IMR-90 (cell line): ENCODE data around the gene NFRKB. TPM values are rescaled to one million over a fixed set of nuclear protein-coding genes. Genes with fewer than 3 reads are reported as not detected.

Experiments
- ATAC-seq: fragments of 200-7000 bp; cut with Tn5 transposase; 2 replicates; pipeline ENCODE4 v1.9.1; 2020; ENCODE audit warnings: low read depth, mild to moderate bottlenecking, moderate library complexity
- BruUV-seq: library from RNA; stranded (reverse); fragments of 400-500 nt; replicated peaks from 2 replicates; lab custom pipeline; 2021; lab: Mats Ljungman, UMichigan
- CTCF ChIA-PET: fragments of 300-600 bp; formaldehyde crosslinking; extraction: SDS; loops from one replicate; lab custom pipeline; 2021; ENCODE audit warnings: antibody characterized with exemption; lab: Yijun Ruan, JAX
- POLR2A ChIA-PET: fragments of 300-600 bp; sonication (Branson Sonifier 250); formaldehyde crosslinking; loops from one replicate; lab custom pipeline; 2022; ENCODE audit warnings: antibody characterized with exemption; ENCODE audit not compliant: unreplicated experiment; lab: Charles Lee
- DNase-seq: peaks from one replicate; pipeline ENCODE4 v3.0.0; 2013
- H2AFZ ChIP-seq: replicated peaks from 2 replicates; pipeline ENCODE3; 2013; ENCODE audit warnings: low read length, mild to moderate bottlenecking; ENCODE audit not compliant: poor library complexity
- H2AK5ac ChIP-seq: 2 replicates; pipeline ENCODE4 v1.6.1; 2013; ENCODE audit warnings: low read depth, low read length, inconsistent platforms
- H2AK9ac ChIP-seq: replicated peaks from 2 replicates; pipeline ENCODE3; 2013; ENCODE audit warnings: mild to moderate bottlenecking, low read depth, low read length, moderate library complexity; ENCODE audit not compliant: poor library complexity
- H2BK120ac ChIP-seq: 2 replicates; pipeline ENCODE4 v1.6.1; 2013; ENCODE audit warnings: low read depth, low read length, inconsistent platforms
- H2BK15ac ChIP-seq: 3 replicates; pipeline ENCODE4 v1.6.1; 2013; ENCODE audit warnings: low read depth, low read length, inconsistent platforms
- H2BK20ac ChIP-seq: 2 replicates; pipeline ENCODE4 v1.6.1; 2013; ENCODE audit warnings: low read depth, mild to moderate bottlenecking, inconsistent platforms, low read length, moderate library complexity
- H2BK5ac ChIP-seq: 2 replicates; pipeline ENCODE4 v1.6.1; 2013; ENCODE audit warnings: mild to moderate bottlenecking, low read depth, low read length, inconsistent platforms; ENCODE audit not compliant: poor library complexity, severe bottlenecking
- H3K14ac ChIP-seq: replicated peaks from 2 replicates; pipeline ENCODE4 v1.6.1; 2013; ENCODE audit warnings: low read depth, low read length, inconsistent platforms
- H3K18ac ChIP-seq: 2 replicates; pipeline ENCODE4 v1.6.1; 2013; ENCODE audit warnings: low read depth, low read length, control low read depth
- H3K23ac ChIP-seq: 2 replicates; pipeline ENCODE4 v1.6.1; 2013; ENCODE audit warnings: low read depth, low read length, inconsistent platforms
- H3K27ac ChIP-seq: 2 replicates; pipeline ENCODE4 v1.5.1; 2013; ENCODE audit warnings: mild to moderate bottlenecking, control low read depth, low read length; ENCODE audit not compliant: insufficient read depth
- H3K27me3 ChIP-seq: 2 replicates; pipeline ENCODE4 v1.6.1; 2013; ENCODE audit warnings: low read length; ENCODE audit not compliant: control insufficient read depth, insufficient read depth
- H3K36me3 ChIP-seq: 2 replicates; pipeline ENCODE4 v1.6.1; 2013; ENCODE audit warnings: low read length, mixed read lengths; ENCODE audit not compliant: control insufficient read depth, insufficient read depth
- H3K4ac ChIP-seq: 2 replicates; pipeline ENCODE4 v1.6.1; 2013; ENCODE audit warnings: low read depth, low read length, inconsistent platforms
- H3K4me1 ChIP-seq: 2 replicates; pipeline ENCODE4 v1.6.1; 2013; ENCODE audit warnings: low read length, mixed read lengths; ENCODE audit not compliant: control insufficient read depth, insufficient read depth
- H3K4me2 ChIP-seq: 2 replicates; pipeline ENCODE4 v1.6.1; 2013; ENCODE audit warnings: low read depth, mild to moderate bottlenecking, control low read depth, low read length, moderate library complexity
- H3K4me3 ChIP-seq: 2 replicates; pipeline ENCODE4 v1.5.1; 2013; ENCODE audit warnings: low read depth, mild to moderate bottlenecking, control low read depth, low read length, moderate library complexity; ENCODE audit not compliant: insufficient read depth
- H3K56ac ChIP-seq: 2 replicates; pipeline ENCODE4 v1.6.1; 2013; ENCODE audit warnings: low read length, inconsistent platforms; ENCODE audit not compliant: insufficient read depth; ENCODE audit errors: extremely low read depth
- H3K79me1 ChIP-seq, 2 experiments: 2 replicates each; pipeline ENCODE4 v1.6.1; 2013; ENCODE audit warnings: low read length in 2 of 2, inconsistent platforms in 1 of 2, low read depth in 1 of 2
- H3K9ac ChIP-seq: 2 replicates; pipeline ENCODE4 v1.6.1; 2013; ENCODE audit warnings: low read depth, low read length, control low read depth
- H3K9me1 ChIP-seq: 2 replicates; pipeline ENCODE4 v1.6.1; 2013; ENCODE audit warnings: low read length, inconsistent platforms; ENCODE audit not compliant: insufficient read depth
- H3K9me3 ChIP-seq: 2 replicates; pipeline ENCODE4 v1.6.1; 2013; ENCODE audit warnings: low read length; ENCODE audit not compliant: control insufficient read depth, insufficient read depth
- H4K20me1 ChIP-seq: 2 replicates; pipeline ENCODE4 v1.6.1; 2013; ENCODE audit warnings: low read length, inconsistent platforms; ENCODE audit not compliant: insufficient read depth
- H4K5ac ChIP-seq: 2 replicates; pipeline ENCODE4 v1.6.1; 2013; ENCODE audit warnings: mild to moderate bottlenecking, low read depth, low read length, control low read depth
- H4K8ac ChIP-seq, 2 experiments: 2 replicates each; pipeline ENCODE4 v1.6.1; 2013; ENCODE audit warnings: low read depth in 2 of 2, low read length in 2 of 2, control low read depth in 1 of 2, inconsistent platforms in 1 of 2
- H4K91ac ChIP-seq: 2 replicates; pipeline ENCODE4 v1.6.1; 2013; ENCODE audit warnings: low read depth, low read length, inconsistent platforms; ENCODE audit not compliant: insufficient read depth
- BHLHE40 ChIP-seq: fragments of 150-350 bp; IDR thresholded peaks from 2 replicates; pipeline ENCODE4 v1.6.1; 2016; ENCODE audit warnings: mild to moderate bottlenecking, low read depth, low read length
- CEBPB ChIP-seq: IDR thresholded peaks from 2 replicates; pipeline ENCODE4 v1.6.1; 2012; ENCODE audit warnings: low read depth, low read length, improper control_type of control experiment
- CHD1 ChIP-seq: IDR thresholded peaks from 2 replicates; pipeline ENCODE4 v1.6.1; 2012; ENCODE audit warnings: low read depth, low read length, improper control_type of control experiment
- FOS ChIP-seq: fragments of 150-350 bp; IDR thresholded peaks from 2 replicates; pipeline ENCODE4 v1.6.1; 2016; ENCODE audit warnings: low read depth, low read length
- MAFK ChIP-seq: IDR thresholded peaks from 2 replicates; pipeline ENCODE4 v1.6.1; 2012; ENCODE audit warnings: low read depth, low read length, improper control_type of control experiment
- MAZ ChIP-seq: IDR thresholded peaks from 2 replicates; pipeline ENCODE4 v1.6.1; 2012; ENCODE audit warnings: low read depth, mild to moderate bottlenecking, low read length, improper control_type of control experiment, moderate library complexity, borderline replicate concordance
- MXI1 ChIP-seq: IDR thresholded peaks from 2 replicates; pipeline ENCODE4 v1.6.1; 2012; ENCODE audit warnings: low read depth, mild to moderate bottlenecking, low read length, moderate library complexity, borderline replicate concordance
- NFE2L2 ChIP-seq: fragments of 150-350 bp; IDR thresholded peaks from 2 replicates; pipeline ENCODE4 v1.6.1; 2016; ENCODE audit warnings: low read depth, mild to moderate bottlenecking, low read length
- POLR2A ChIP-seq: IDR thresholded peaks from 2 replicates; pipeline ENCODE4 v1.6.1; 2012; ENCODE audit warnings: mild to moderate bottlenecking, low read depth, low read length
- RAD21 ChIP-seq: IDR thresholded peaks from 2 replicates; pipeline ENCODE4 v1.6.1; 2012; ENCODE audit warnings: low read length, improper control_type of control experiment
- RCOR1 ChIP-seq: IDR thresholded peaks from 2 replicates; pipeline ENCODE4 v1.6.1; 2012; ENCODE audit warnings: mild to moderate bottlenecking, low read length, improper control_type of control experiment; ENCODE audit not compliant: insufficient replicate concordance
- SMC3 ChIP-seq: fragments of 150-350 bp; IDR thresholded peaks from 2 replicates; pipeline ENCODE4 v1.6.1; 2016; ENCODE audit warnings: low read depth, mild to moderate bottlenecking, antibody characterized with exemption, low read length, moderate library complexity
- WGBS, 2 experiments: methylation state at CpG; one replicate each; pipeline versions ENCODE4 v1.1.5 to v1.1.7; 2013; ENCODE audit warnings: missing lambda C conversion rate in 2 of 2; ENCODE audit not compliant: insufficient read length in 1 of 2; ENCODE audit errors: extremely low coverage in 2 of 2; 5-methylcytosine and 5-hydroxymethylcytosine counted together
- dilution Hi-C: fragments of 300-500 bp; cut with HindIII; formaldehyde crosslinking; loops from one replicate; pipeline ENCODE4 v1.14.3; 2018; ENCODE audit warnings: low sequenced_read_pairs; ENCODE audit not compliant: unreplicated experiment
- in situ Hi-C: fragments of 300-500 bp; cut with MboI; formaldehyde crosslinking; loops from 3 replicates; pipeline ENCODE4 v1.14.3; 2019; ENCODE audit warnings: low sequenced_read_pairs, inconsistent platforms, mixed read lengths
- intact Hi-C: fragments of 100-400 bp; cut with micrococcal nuclease; formaldehyde crosslinking; loops from 2 replicates; pipeline ENCODE4 v1.10.0; 2022
- polyA plus RNA-seq, 3 experiments: library from polyadenylated mRNA; depleted of rRNA; stranded (reverse); fragments of >200 nt; gene quantifications; 2 replicates each; pipeline ENCODE4 v1.2.3, GENCODE V29; 2012; ENCODE audit warnings: low replicate concordance in 1 of 3
- total RNA-seq: library from RNA; depleted of rRNA; stranded (reverse); fragments of >200 nt; gene quantifications from 2 replicates; pipeline ENCODE4 v1.2.3, GENCODE V29; 2012
- TF ChIP-seq, protein P1 (sequence below): conservative IDR thresholded peaks from 2 replicates; pipeline ENCODE4 v1.5.1; 2012; ENCODE audit warnings: mild to moderate bottlenecking, low read depth, low read length, improper control_type of control experiment
- TF ChIP-seq, protein P2 (sequence below): fragments of 150-350 bp; IDR thresholded peaks from 2 replicates; pipeline ENCODE4 v1.6.1; 2017; ENCODE audit warnings: mild to moderate bottlenecking, antibody characterized with exemption, low read length, low read depth
- TF ChIP-seq, protein P3 (sequence below): fragments of 150-350 bp; IDR thresholded peaks from 2 replicates; pipeline ENCODE4 v1.6.1; 2016; ENCODE audit warnings: low read depth, mild to moderate bottlenecking, low read length, moderate library complexity, borderline replicate concordance

The NFRKB gene
- total and polyA plus RNA-seq, 2 of the 4 experiments (the other 2 are of a cell fraction): 15.2 to 28.9 TPM

- H3K9me1 ChIP-seq: no peaks in the 10 kb centered on the region; the same call in 1 of the 2 replicates
- no peak overlapping the region for H3K4me2 ChIP-seq
- H3K36me3 ChIP-seq: peaks cover 47% of the 10 kb centered on the region
- no peaks in the 10 kb centered on the region for H3K9me3 ChIP-seq
- ATAC-seq (no peak), DNase-seq (no peak)
- no peak overlapping the region for H3K4me3 ChIP-seq
- no peak for TF ChIP-seq RAD21
- no peak for TF ChIP-seq MXI1
- TF ChIP-seq RCOR1: no peak
- no peak for TF ChIP-seq BHLHE40
- no peak for TF ChIP-seq CEBPB
- TF ChIP-seq MAFK: no peak
- no peak for TF ChIP-seq CHD1
- no peak for TF ChIP-seq FOS
- TF ChIP-seq, protein P1, sequence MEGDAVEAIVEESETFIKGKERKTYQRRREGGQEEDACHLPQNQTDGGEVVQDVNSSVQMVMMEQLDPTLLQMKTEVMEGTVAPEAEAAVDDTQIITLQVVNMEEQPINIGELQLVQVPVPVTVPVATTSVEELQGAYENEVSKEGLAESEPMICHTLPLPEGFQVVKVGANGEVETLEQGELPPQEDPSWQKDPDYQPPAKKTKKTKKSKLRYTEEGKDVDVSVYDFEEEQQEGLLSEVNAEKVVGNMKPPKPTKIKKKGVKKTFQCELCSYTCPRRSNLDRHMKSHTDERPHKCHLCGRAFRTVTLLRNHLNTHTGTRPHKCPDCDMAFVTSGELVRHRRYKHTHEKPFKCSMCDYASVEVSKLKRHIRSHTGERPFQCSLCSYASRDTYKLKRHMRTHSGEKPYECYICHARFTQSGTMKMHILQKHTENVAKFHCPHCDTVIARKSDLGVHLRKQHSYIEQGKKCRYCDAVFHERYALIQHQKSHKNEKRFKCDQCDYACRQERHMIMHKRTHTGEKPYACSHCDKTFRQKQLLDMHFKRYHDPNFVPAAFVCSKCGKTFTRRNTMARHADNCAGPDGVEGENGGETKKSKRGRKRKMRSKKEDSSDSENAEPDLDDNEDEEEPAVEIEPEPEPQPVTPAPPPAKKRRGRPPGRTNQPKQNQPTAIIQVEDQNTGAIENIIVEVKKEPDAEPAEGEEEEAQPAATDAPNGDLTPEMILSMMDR: no peak
- TF ChIP-seq, protein P2, sequence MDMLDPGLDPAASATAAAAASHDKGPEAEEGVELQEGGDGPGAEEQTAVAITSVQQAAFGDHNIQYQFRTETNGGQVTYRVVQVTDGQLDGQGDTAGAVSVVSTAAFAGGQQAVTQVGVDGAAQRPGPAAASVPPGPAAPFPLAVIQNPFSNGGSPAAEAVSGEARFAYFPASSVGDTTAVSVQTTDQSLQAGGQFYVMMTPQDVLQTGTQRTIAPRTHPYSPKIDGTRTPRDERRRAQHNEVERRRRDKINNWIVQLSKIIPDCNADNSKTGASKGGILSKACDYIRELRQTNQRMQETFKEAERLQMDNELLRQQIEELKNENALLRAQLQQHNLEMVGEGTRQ: no peak
- TF ChIP-seq, protein P3, sequence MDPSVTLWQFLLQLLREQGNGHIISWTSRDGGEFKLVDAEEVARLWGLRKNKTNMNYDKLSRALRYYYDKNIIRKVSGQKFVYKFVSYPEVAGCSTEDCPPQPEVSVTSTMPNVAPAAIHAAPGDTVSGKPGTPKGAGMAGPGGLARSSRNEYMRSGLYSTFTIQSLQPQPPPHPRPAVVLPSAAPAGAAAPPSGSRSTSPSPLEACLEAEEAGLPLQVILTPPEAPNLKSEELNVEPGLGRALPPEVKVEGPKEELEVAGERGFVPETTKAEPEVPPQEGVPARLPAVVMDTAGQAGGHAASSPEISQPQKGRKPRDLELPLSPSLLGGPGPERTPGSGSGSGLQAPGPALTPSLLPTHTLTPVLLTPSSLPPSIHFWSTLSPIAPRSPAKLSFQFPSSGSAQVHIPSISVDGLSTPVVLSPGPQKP: no peak
- no peak for TF ChIP-seq POLR2A
- no peak for TF ChIP-seq MAZ
- no peak for TF ChIP-seq NFE2L2
- no peak for TF ChIP-seq SMC3
- H3K14ac ChIP-seq: no peak overlapping the region
- no peak overlapping the region for H3K4ac ChIP-seq
- WGBS, 2 experiments: no CpG with 5 or more reads among the region's 5 CpGs
- no peak overlapping the region for H4K8ac ChIP-seq
- ChIA-PET CTCF (no interaction called here), POLR2A (no interaction called here)
- H3K27ac ChIP-seq: no peak overlapping the region
- H2BK120ac ChIP-seq: no peak overlapping the region
- dilution Hi-C loops: no loop called here
- no peak overlapping the region for H2AFZ ChIP-seq
- H2BK20ac ChIP-seq: no peak overlapping the region
- H4K20me1 ChIP-seq: no peaks in the 10 kb centered on the region; the same call in 1 of the 2 replicates
- H4K91ac ChIP-seq: no peak overlapping the region
- no peak overlapping the region for H3K9ac ChIP-seq
- peaks cover under 1 to 22% of the 10 kb centered on the region in 2 experiments; a peak in 2 of 4 replicates for H3K79me1 ChIP-seq
- H3K27me3 ChIP-seq: no peaks in the 10 kb centered on the region
- H3K23ac ChIP-seq: no peak overlapping the region
- intact Hi-C loops: no loop called here
- no TSS peak for BruUV-seq
- H4K5ac ChIP-seq: no peak overlapping the region
- H2AK5ac ChIP-seq: no peak overlapping the region
- H3K56ac ChIP-seq: no peak overlapping the region
- no peak overlapping the region for H3K18ac ChIP-seq
- in situ Hi-C loops: no loop called here
- H2BK5ac ChIP-seq: no peak overlapping the region
- no peak overlapping the region for H2BK15ac ChIP-seq
- H3K4me1 ChIP-seq: no peaks in the 10 kb centered on the region
- H2AK9ac ChIP-seq: no peak overlapping the region
Observed at GRCh38 chr11:129888451-129888850, 6.9 kb downstream of the NFRKB start.
